Esophagus muscularis mucosa (tissue), 4 donors: ENCODE data around the gene GNB3.
"Not testable (repeated sequence)": the region's sequence is repeated elsewhere in the genome, so short reads cannot be mapped to it uniquely, and the experiment has no call there.

Experiments used
- CTCF ChIP-seq, 3 experiments: fragments of 200-600 bp in 2 of 3; fragments of 450-650 bp in 1 of 3; sonication (generic) in 2 of 3; IDR thresholded peaks; one replicate each; pipeline ENCODE4 v1.5.1; 2017 to 2019; ENCODE audit warnings: antibody characterized with exemption in 3 of 3, mild to moderate bottlenecking in 2 of 3, moderate library complexity in 1 of 3
- EP300 ChIP-seq: sonication (generic); formaldehyde crosslinking; IDR thresholded peaks from one replicate; pipeline ENCODE4 v1.6.1; 2017; ENCODE audit warnings: antibody characterized with exemption
- POLR2A ChIP-seq: fragments of 450-650 bp; IDR thresholded peaks from one replicate; pipeline ENCODE4 v1.6.1; 2017; ENCODE audit warnings: antibody characterized with exemption, moderate library complexity, mild to moderate bottlenecking, low read depth
- POLR2AphosphoS5 ChIP-seq, 2 donors: sonication (generic); formaldehyde crosslinking; IDR thresholded peaks; one replicate each; pipeline ENCODE4 v1.6.1; 2017; ENCODE audit warnings: antibody characterized with exemption in 2 of 2

- not testable (repeated sequence) for TF ChIP-seq CTCF (IDR thresholded peaks at IDR 0.05); POLR2A; POLR2AphosphoS5 (IDR thresholded peaks at IDR 0.05); EP300
Measured at GRCh38 chr12:6888794-6889193, 48.1 kb downstream of the GNB3 start.
